Heart right ventricle (tissue), 12 donors: Measurements from ENCODE around the gene HRCT1. TPM values are rescaled to one million over a fixed set of nuclear protein-coding genes. Genes with fewer than 3 reads are reported as not detected.

Source experiments
- polyA plus RNA-seq, 2 donors: library from polyadenylated mRNA; stranded (reverse); fragments of 200-250 nt; gene quantifications; one replicate each; pipeline ENCODE4 v1.2.3, GENCODE V29; 2013
- total RNA-seq, 10 donors: library from RNA; stranded (reverse); fragmentation: NEBNext Ultra II Directional in 3 of 10; extraction: Animal tissue kit (Norgen Biotek cat#: 25700) in 3 of 10; gene quantifications; one replicate each; pipeline versions ENCODE4 v1.2.1 to v1.2.4, GENCODE V29; 2021 to 2023
- donor health status: ischemic (EF 13 %, LVEDD 7.1; RV severe dilation, severe dysfunction).
- donor health status: healthy with polysubstance abuse.
- donor health status: DM: no; HTN: yes; CAD: no.
- donor health status: DM: no; HTN: no; CAD: no.
- donor health status: ischemic (EF 25% LVEDD 6.9; RV normal size, moderate dysfunction).
- donor health status: ischemic (EF 25% LVEDD 5.7; RV mildly dilated, moderate dysfunction).
- donor health status: healthy.
- donor health status: nonischemic (EF 11% LVEDD 7.7; RV severe dilation, severe dysfunction).
- donor health status: DM: yes; HTN: yes; CAD: no.
- donor health status: PGD.
- donor health status: ischemic (EF 29% LVEDD 5.4; RV normal size, mild dysfunction).
- donor health status: nonischemic (EF 23%, LVEDD 6.1; RV moderate dilation, normal function).

The HRCT1 gene
- total and polyA plus RNA-seq, 12 donors: 1.5 to 13.9 (median 3.2) TPM

Other genes starting within 250 kb of the HRCT1 start
- gene RMRP, start 248.2 kb upstream of the HRCT1 start, total RNA-seq: over 10,000 TPM in 3 of 10 donors, 1,000 to 10,000 TPM in 7; 3,879 to 14,997 (median 5,788) TPM
- gene RMRP, start 248.2 kb upstream of the HRCT1 start, polyA plus RNA-seq: 100 to 1,000 TPM in 1 of 2 donors, 10 to 100 TPM in 1; 14.9 to 476 TPM
- 10 to 100 TPM; 37.9 to 54.0 (median 43.9) TPM for gene CCDC107, start 247.9 kb upstream of the HRCT1 start, total RNA-seq
- gene CCDC107, start 247.9 kb upstream of the HRCT1 start, polyA plus RNA-seq: 100 to 1,000 TPM in 1 of 2 donors, 10 to 100 TPM in 1; 95.3 to 210 TPM
- under 1 TPM in 8 of 10 donors, not detected in 2; 0.09 to 0.85 (median 0.30) TPM for gene ARHGEF39, start 241.0 kb upstream of the HRCT1 start, total RNA-seq
- gene ARHGEF39, start 241.0 kb upstream of the HRCT1 start, polyA plus RNA-seq: 1 to 10 TPM in 1 of 2 donors, under 1 TPM in 1; 0.35 to 1.3 TPM
- gene CA9, start 232.3 kb upstream of the HRCT1 start, total RNA-seq: 10 to 100 TPM in 1 of 10 donors, 1 to 10 TPM in 1, under 1 TPM in 3, not detected in 5; 0.20 to 13.2 (median 0.24) TPM
- 1 to 10 TPM in 1 of 2 donors, not detected in 1; 1.0 TPM for gene CA9, start 232.3 kb upstream of the HRCT1 start, polyA plus RNA-seq
- gene TPM2, start 216.3 kb upstream of the HRCT1 start, total RNA-seq: 100 to 1,000 TPM; 548 to 922 (median 784) TPM
- gene TPM2, start 216.3 kb upstream of the HRCT1 start, polyA plus RNA-seq: 1,000 to 10,000 TPM in 1 of 2 donors, 100 to 1,000 TPM in 1; 597 to 1,940 TPM
- gene TLN1, start 174.0 kb upstream of the HRCT1 start, total RNA-seq: 100 to 1,000 TPM; 206 to 323 (median 238) TPM
- gene TLN1, start 174.0 kb upstream of the HRCT1 start, polyA plus RNA-seq: 100 to 1,000 TPM in 1 of 2 donors, 10 to 100 TPM in 1; 99.6 to 247 TPM
- gene CREB3, start 173.5 kb upstream of the HRCT1 start, total RNA-seq: 10 to 100 TPM; 16.2 to 29.5 (median 20.2) TPM
- gene CREB3, start 173.5 kb upstream of the HRCT1 start, polyA plus RNA-seq: 10 to 100 TPM; 24.4 to 39.1 TPM
- 100 to 1,000 TPM in 1 of 10 donors, 10 to 100 TPM in 9; 47.4 to 101 (median 74.7) TPM for gene GBA2, start 157.0 kb upstream of the HRCT1 start, total RNA-seq
- 100 to 1,000 TPM in 1 of 2 donors, 10 to 100 TPM in 1; 81.9 to 102 TPM for gene GBA2, start 157.0 kb upstream of the HRCT1 start, polyA plus RNA-seq
- 10 to 100 TPM; 31.1 to 39.4 (median 34.0) TPM for gene RGP1, start 156.9 kb upstream of the HRCT1 start, total RNA-seq
- 1 to 10 TPM; 8.2 to 9.3 TPM for gene RGP1, start 156.9 kb upstream of the HRCT1 start, polyA plus RNA-seq
- gene MSMP, start 151.9 kb upstream of the HRCT1 start, total RNA-seq: under 1 TPM in 1 of 10 donors, not detected in 9; 0.60 TPM
- under 1 TPM in 1 of 2 donors, not detected in 1; 0.19 TPM for gene MSMP, start 151.9 kb upstream of the HRCT1 start, polyA plus RNA-seq
- 10 to 100 TPM; 18.9 to 26.4 (median 20.8) TPM for gene NPR2, start 114.6 kb upstream of the HRCT1 start, total RNA-seq
- 10 to 100 TPM; 13.5 to 25.5 TPM for gene NPR2, start 114.6 kb upstream of the HRCT1 start, polyA plus RNA-seq
- 1 to 10 TPM in 9 of 10 donors, under 1 TPM in 1; 0.86 to 4.2 (median 2.9) TPM for gene SPAG8, start 93.9 kb upstream of the HRCT1 start, total RNA-seq
- 1 to 10 TPM in 1 of 2 donors, under 1 TPM in 1; 0.84 to 6.0 TPM for gene SPAG8, start 93.9 kb upstream of the HRCT1 start, polyA plus RNA-seq
- gene HINT2, start 91.2 kb upstream of the HRCT1 start, total RNA-seq: 10 to 100 TPM; 56.8 to 83.1 (median 76.7) TPM
- gene HINT2, start 91.2 kb upstream of the HRCT1 start, polyA plus RNA-seq: 100 to 1,000 TPM in 1 of 2 donors, 10 to 100 TPM in 1; 69.9 to 120 TPM
- not detected for gene FAM221B, start 77.5 kb upstream of the HRCT1 start, total RNA-seq
- gene FAM221B, start 77.5 kb upstream of the HRCT1 start, polyA plus RNA-seq: not detected
- 10 to 100 TPM; 13.6 to 22.9 (median 20.5) TPM for gene TMEM8B, start 77.0 kb upstream of the HRCT1 start, total RNA-seq
- gene TMEM8B, start 77.0 kb upstream of the HRCT1 start, polyA plus RNA-seq: 1 to 10 TPM; 6.7 to 8.0 TPM
- gene OR13J1, start 35.8 kb upstream of the HRCT1 start, total RNA-seq: not detected
- not detected for gene OR13J1, start 35.8 kb upstream of the HRCT1 start, polyA plus RNA-seq
- gene SPAAR, start 3.3 kb downstream of the HRCT1 start, total RNA-seq: 10 to 100 TPM in 2 of 10 donors, 1 to 10 TPM in 8; 2.8 to 14.4 (median 5.0) TPM
- gene SPAAR, start 3.3 kb downstream of the HRCT1 start, polyA plus RNA-seq: 10 to 100 TPM in 1 of 2 donors, 1 to 10 TPM in 1; 7.4 to 20.8 TPM
- gene OR2S2, start 52.0 kb downstream of the HRCT1 start, total RNA-seq: not detected
- gene OR2S2, start 52.0 kb downstream of the HRCT1 start, polyA plus RNA-seq: not detected
- gene RECK, start 130.7 kb downstream of the HRCT1 start, total RNA-seq: 1 to 10 TPM; 4.1 to 5.8 (median 5.2) TPM
- gene RECK, start 130.7 kb downstream of the HRCT1 start, polyA plus RNA-seq: 1 to 10 TPM; 2.9 to 4.5 TPM
- 10 to 100 TPM in 2 of 10 donors, 1 to 10 TPM in 8; 4.7 to 19.2 (median 5.8) TPM for gene GLIPR2, start 230.5 kb downstream of the HRCT1 start, total RNA-seq
- 10 to 100 TPM in 1 of 2 donors, 1 to 10 TPM in 1; 8.0 to 13.9 TPM for gene GLIPR2, start 230.5 kb downstream of the HRCT1 start, polyA plus RNA-seq